Keratinocyte (primary cell): ENCODE data around the gene MYBPC3.
A peak's percentile ranks its signal among the peaks of the same experiment; 100 is the strongest.

Experiments used
- CTCF ChIP-seq, 3 experiments: IDR thresholded peaks in 1 of 3; conservative IDR thresholded peaks in 1 of 3; optimal IDR thresholded peaks in 1 of 3; 2 replicates in 2 of 3; 3 replicates in 1 of 3; pipeline versions ENCODE3 to v1.5.1; 2011; ENCODE audit warnings: low read length in 3 of 3, mild to moderate bottlenecking in 3 of 3, moderate library complexity in 2 of 3, control low read depth in 1 of 3, inconsistent platforms in 1 of 3; ENCODE audit not compliant: insufficient read depth in 2 of 3; ENCODE audit errors: extremely low read depth in 1 of 3
- EZH2 ChIP-seq: IDR thresholded peaks from one replicate; pipeline ENCODE4 v1.6.1; 2012; ENCODE audit warnings: inconsistent platforms, mild to moderate bottlenecking, low read length, moderate library complexity

- TF ChIP-seq CTCF (optimal IDR thresholded peaks at IDR 0.05 in 1 of 3, IDR thresholded peaks at IDR 0.05 in 1 of 3, conservative IDR thresholded peaks at IDR 0.05 in 1 of 3; ENCODE audit: extremely low read depth in 1 of 3, insufficient read depth in 2 of 3, low read length in 3 of 3), result peak in 2 of 3 experiments; percentile 9 to 26
- TF ChIP-seq EZH2, result no peak
Measured at GRCh38 chr11:47329987-47330931, 22.2 kb downstream of the MYBPC3 start.
